Naive B cell (primary cell): Measurements from ENCODE around the gene LDHD. TPM values are rescaled to one million over a fixed set of nuclear protein-coding genes. Genes with fewer than 3 reads are reported as not detected.
A peak's percentile ranks its signal among the peaks of the same experiment; 100 is the strongest.
"Not testable (repeated sequence)": the region's sequence is repeated elsewhere in the genome, so short reads cannot be mapped to it uniquely, and the experiment has no call there.

Experiments
- ATAC-seq, 2 donors: fragments of 150-1000 bp; cut with Tn5 transposase; 2 replicates each; pipeline ENCODE4 v1.10.0; 2021; ENCODE audit warnings: low read depth in 2 of 2, mild to moderate bottlenecking in 2 of 2, moderate library complexity in 2 of 2
- DNase-seq: peaks from one replicate; pipeline ENCODE4 v3.0.0; 2022
- H3K27ac Mint-ChIP-seq, 6 donors: one replicate each; pipeline ENCODE4 v1.8.0; 2020 to 2022; ENCODE audit warnings: mild to moderate bottlenecking in 6 of 6, mixed read lengths in 6 of 6, moderate library complexity in 5 of 6, inconsistent platforms in 2 of 6
- H3K27me3 Mint-ChIP-seq, 3 donors: one replicate each; pipeline ENCODE4 v1.8.0; 2021 to 2022; ENCODE audit warnings: mixed read lengths in 3 of 3, mild to moderate bottlenecking in 1 of 3
- H3K36me3 Mint-ChIP-seq, 2 donors: one replicate each; pipeline ENCODE4 v1.8.0; 2020 to 2022; ENCODE audit warnings: mixed read lengths in 2 of 2, inconsistent platforms in 1 of 2, mild to moderate bottlenecking in 1 of 2
- H3K4me1 Mint-ChIP-seq, 3 donors: one replicate each; pipeline ENCODE4 v1.8.0; 2020 to 2022; ENCODE audit warnings: mixed read lengths in 3 of 3, inconsistent platforms in 1 of 3, mild to moderate bottlenecking in 1 of 3, moderate library complexity in 1 of 3
- H3K4me3 Mint-ChIP-seq, 8 donors: one replicate each; pipeline ENCODE4 v1.8.0; 2020 to 2022; ENCODE audit warnings: mild to moderate bottlenecking in 8 of 8, mixed read lengths in 8 of 8, moderate library complexity in 8 of 8, inconsistent platforms in 2 of 8
- H3K9me3 Mint-ChIP-seq, 7 donors: one replicate each; pipeline ENCODE4 v1.8.0; 2020 to 2022; ENCODE audit warnings: mixed read lengths in 7 of 7, mild to moderate bottlenecking in 5 of 7, inconsistent platforms in 2 of 7, moderate library complexity in 1 of 7
- polyA plus RNA-seq, 6 donors: library from polyadenylated mRNA; unstranded; fragments of 300-500 nt; fragmentation: Illumina TruSeq; gene quantifications; one replicate each; pipeline ENCODE4 v1.2.3, GENCODE V29; 2021; ENCODE audit warnings: low read depth in 6 of 6

The LDHD gene
- polyA plus RNA-seq, 6 donors from 2014 or later: not detected

GRCh38 chr16:75091619-75092018 lies 25.0 kb downstream of the LDHD start:
- not testable (repeated sequence) for H3K4me1 Mint-ChIP-seq, H3K9me3 Mint-ChIP-seq, DNase-seq, H3K27ac Mint-ChIP-seq, H3K36me3 Mint-ChIP-seq, ATAC-seq, H3K4me3 Mint-ChIP-seq
- peaks cover 24 to 39% (median 30%) of the 10 kb centered on the region in 3 donors for H3K27me3 Mint-ChIP-seq

GRCh38 chr16:75090899-75091298 lies 25.7 kb downstream of the LDHD start:
- not testable (repeated sequence) for H3K4me3 Mint-ChIP-seq, H3K4me1 Mint-ChIP-seq, H3K9me3 Mint-ChIP-seq, ATAC-seq, H3K36me3 Mint-ChIP-seq, H3K27ac Mint-ChIP-seq, DNase-seq
- peaks cover 22 to 38% (median 27%) of the 10 kb centered on the region in 3 donors for H3K27me3 Mint-ChIP-seq

GRCh38 chr16:75089486-75090202 lies 26.9 kb downstream of the LDHD start:
- no peak overlapping the region for H3K4me3 Mint-ChIP-seq
- no peak for DNase-seq
- peaks cover 0 to 12% (median 3%) of the 10 kb centered on the region in 7 donors for H3K9me3 Mint-ChIP-seq
- peaks cover 0 to 12% of the 10 kb centered on the region in 2 donors for H3K36me3 Mint-ChIP-seq
- H3K4me1 Mint-ChIP-seq: peaks cover 0 to 8% (median 0%) of the 10 kb centered on the region in 3 donors
- no peak for ATAC-seq
- peaks cover 26 to 40% (median 34%) of the 10 kb centered on the region in 3 donors for H3K27me3 Mint-ChIP-seq
- H3K27ac Mint-ChIP-seq: no peak overlapping the region

- Mint-ChIP-seq H3K4me3 (no peak overlapping the region), H3K27me3 (peaks cover 32 to 45% (median 40%) of the 10 kb centered on the region in 3 donors), H3K27ac (no peak overlapping the region), H3K4me1 (peaks cover 0 to 9% (median 0%) of the 10 kb centered on the region in 3 donors), H3K36me3 (peaks cover 0 to 12% of the 10 kb centered on the region in 2 donors), H3K9me3 (peaks cover 0 to 12% (median 3%) of the 10 kb centered on the region in 7 donors)
- DNase-seq: no peak
- no peak for ATAC-seq
Measured at GRCh38 chr16:75088934-75089333, 27.6 kb downstream of the LDHD start.

DNA sequence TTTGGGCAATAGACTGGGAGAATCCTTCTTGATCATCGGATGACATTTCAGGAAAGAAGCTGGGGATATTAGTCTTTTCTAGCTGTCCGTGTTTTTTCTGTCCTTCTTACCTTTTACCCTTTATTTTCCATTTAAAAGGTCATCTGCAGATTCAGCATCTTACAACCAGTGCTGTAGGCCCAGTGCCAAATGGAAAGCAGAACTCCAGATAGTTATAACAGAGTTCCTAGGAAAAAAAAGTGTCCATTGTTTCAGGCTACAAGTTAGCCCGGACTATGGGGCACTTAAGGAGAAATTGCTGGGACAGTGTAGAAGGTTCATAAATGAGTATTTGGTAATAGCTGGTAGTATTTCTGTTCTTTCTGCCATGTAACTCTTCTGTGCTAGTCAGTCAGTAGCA lies 28.4 kb downstream of the LDHD start:
- Mint-ChIP-seq H3K4me3 (no peak overlapping the region), H3K27ac (no peak overlapping the region), H3K36me3 (peaks cover 0 to 12% of the 10 kb centered on the region in 2 donors), H3K9me3 (peaks cover 0 to 12% (median 3%) of the 10 kb centered on the region in 7 donors), H3K4me1 (peaks cover 0 to 7% (median 0%) of the 10 kb centered on the region in 3 donors), H3K27me3 (peaks cover 39 to 52% (median 41%) of the 10 kb centered on the region in 3 donors)
- DNase-seq: no peak
- no peak for ATAC-seq

DNA sequence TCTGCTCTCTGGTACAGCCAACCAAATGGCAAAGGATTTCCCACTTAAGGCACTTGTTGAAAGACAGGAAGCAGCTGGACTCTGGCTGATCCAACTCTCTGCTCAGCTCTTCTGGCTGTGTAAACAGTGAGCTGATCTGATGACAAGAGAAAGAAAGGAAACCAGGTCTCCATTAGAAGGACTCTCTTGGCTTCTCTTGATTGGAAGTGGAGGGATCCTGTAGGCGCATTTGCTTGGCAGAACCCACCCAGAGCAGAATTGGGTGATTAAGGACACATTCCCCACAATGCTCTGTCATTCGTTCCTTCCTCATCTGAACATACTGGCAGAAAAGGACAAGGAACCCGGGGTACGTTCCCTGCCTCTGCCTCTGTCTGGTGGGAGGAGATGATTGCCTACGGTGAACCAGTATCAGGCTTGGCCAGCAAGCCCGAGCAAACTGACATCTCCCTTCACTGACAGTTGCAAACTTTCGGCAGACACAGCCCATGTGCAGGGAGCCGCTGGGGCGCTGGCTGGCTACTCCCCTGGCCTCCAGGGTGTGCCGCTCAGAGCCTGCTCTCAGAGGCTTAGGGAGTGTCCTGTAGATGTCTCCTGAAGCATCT lies 29.1 kb downstream of the LDHD start:
- no peak overlapping the region for H3K4me3 Mint-ChIP-seq
- H3K36me3 Mint-ChIP-seq: peaks cover 0 to 12% of the 10 kb centered on the region in 2 donors
- peak overlapping the region in 1 of 6 donors; percentile 38 for H3K27ac Mint-ChIP-seq
- peaks cover 0 to 7% (median 0%) of the 10 kb centered on the region in 3 donors for H3K4me1 Mint-ChIP-seq
- no peak for ATAC-seq
- H3K9me3 Mint-ChIP-seq: peaks cover 0 to 12% (median 3%) of the 10 kb centered on the region in 7 donors
- no peak for DNase-seq
- H3K27me3 Mint-ChIP-seq: peaks cover 46 to 53% (median 48%) of the 10 kb centered on the region in 3 donors

- DNase-seq (no peak), ATAC-seq (no peak)
- peaks cover 0 to 12% (median 3%) of the 10 kb centered on the region in 7 donors for H3K9me3 Mint-ChIP-seq
- peaks cover 51 to 59% (median 54%) of the 10 kb centered on the region in 3 donors for H3K27me3 Mint-ChIP-seq
- H3K27ac Mint-ChIP-seq: no peak overlapping the region
- peaks cover 0 to 7% (median 3%) of the 10 kb centered on the region in 3 donors for H3K4me1 Mint-ChIP-seq
- peak overlapping the region in 1 of 8 donors; percentile 44 for H3K4me3 Mint-ChIP-seq
- H3K36me3 Mint-ChIP-seq: peaks cover 0 to 12% of the 10 kb centered on the region in 2 donors
Measured at GRCh38 chr16:75086688-75087374, 29.7 kb downstream of the LDHD start.

DNA sequence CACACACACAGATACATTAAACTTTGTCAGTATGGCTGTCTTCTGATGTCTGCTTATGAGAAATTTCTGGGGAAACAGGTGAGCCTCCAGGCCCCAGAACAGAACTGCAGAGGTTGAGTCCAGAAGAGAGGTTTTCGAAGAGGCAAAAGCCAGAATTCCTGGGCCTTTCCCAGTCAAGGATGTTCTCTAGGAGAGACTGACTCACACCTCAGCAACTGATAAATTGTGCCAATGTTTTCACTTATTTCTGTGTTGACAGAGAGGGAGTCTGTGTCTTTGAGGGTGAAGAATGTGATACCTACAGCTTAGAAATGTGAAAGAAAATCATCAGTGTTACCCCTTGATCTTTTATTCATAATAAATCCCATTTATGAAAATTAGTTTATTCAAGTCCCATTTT lies 30.3 kb downstream of the LDHD start:
- Mint-ChIP-seq H3K27ac (no peak overlapping the region), H3K27me3 (peaks cover 57 to 61% (median 60%) of the 10 kb centered on the region in 3 donors), H3K4me3 (peak overlapping the region in 1 of 8 donors; percentile 44), H3K36me3 (peaks cover 0 to 12% of the 10 kb centered on the region in 2 donors), H3K4me1 (peaks cover 4 to 10% (median 8%) of the 10 kb centered on the region in 3 donors), H3K9me3 (peaks cover 0 to 12% (median 3%) of the 10 kb centered on the region in 7 donors)
- DNase-seq (no peak), ATAC-seq (no peak)

DNA sequence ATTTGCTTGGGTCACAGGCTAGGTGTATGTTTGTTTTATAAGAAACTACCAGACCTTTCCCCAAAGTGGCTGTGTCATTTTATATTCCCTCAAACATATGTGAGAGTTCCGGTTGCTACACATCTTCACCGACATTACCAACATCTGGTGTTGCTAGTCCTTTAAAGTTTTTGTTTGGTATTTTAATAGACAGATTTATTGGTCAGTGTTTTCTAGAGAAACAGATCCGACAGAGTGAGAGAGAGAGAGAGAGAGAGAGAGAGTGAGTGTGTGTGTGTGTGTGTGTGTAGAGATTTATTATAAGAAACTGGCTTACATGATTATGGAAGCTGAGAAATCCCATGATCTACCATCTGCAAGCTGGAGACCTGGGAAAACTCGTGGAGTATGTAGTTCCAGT lies 31.0 kb downstream of the LDHD start:
- peaks cover 61 to 66% (median 63%) of the 10 kb centered on the region in 3 donors for H3K27me3 Mint-ChIP-seq
- peaks cover 0 to 12% (median 4%) of the 10 kb centered on the region in 7 donors for H3K9me3 Mint-ChIP-seq
- H3K4me1 Mint-ChIP-seq: peaks cover 12 to 16% (median 13%) of the 10 kb centered on the region in 3 donors
- DNase-seq (no peak), ATAC-seq (no peak)
- peak overlapping the region in 1 of 6 donors; percentile 47 for H3K27ac Mint-ChIP-seq
- H3K4me3 Mint-ChIP-seq: no peak overlapping the region
- peaks cover 0 to 12% of the 10 kb centered on the region in 2 donors for H3K36me3 Mint-ChIP-seq

DNA sequence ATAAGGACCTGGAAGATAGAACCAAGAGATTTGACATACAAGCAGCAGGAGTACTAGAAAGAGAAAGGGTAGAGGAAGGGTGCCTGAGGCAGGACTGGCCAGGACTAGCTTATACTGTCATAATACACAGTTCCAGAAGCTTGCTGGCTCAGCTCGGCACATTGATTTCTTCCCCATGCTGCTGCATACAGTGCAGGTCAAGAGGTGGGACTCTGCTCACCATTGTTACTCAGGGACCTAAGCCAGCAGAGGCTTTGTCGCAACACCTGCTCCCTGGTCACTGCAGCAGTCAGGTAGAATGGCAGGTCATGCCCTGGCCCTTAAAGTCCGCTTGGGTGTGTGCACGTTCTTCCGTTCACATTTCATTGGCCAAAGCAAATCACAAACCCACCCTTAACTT lies 32.8 kb downstream of the LDHD start:
- peaks cover 66 to 79% (median 69%) of the 10 kb centered on the region in 3 donors for H3K27me3 Mint-ChIP-seq

GRCh38 chr16:75081179-75081859 lies 35.3 kb downstream of the LDHD start:
- Mint-ChIP-seq H3K4me3 (peak overlapping the region in 3 of 8 donors; percentile 32 to 40 (median 39)), H3K36me3 (peaks cover 0 to 10% of the 10 kb centered on the region in 2 donors)

More for the DNA sequence above, 32.8 kb downstream of the LDHD start:
- no peak for DNase-seq
- H3K4me1 Mint-ChIP-seq: peaks cover 13 to 18% (median 13%) of the 10 kb centered on the region in 3 donors
- H3K36me3 Mint-ChIP-seq: peaks cover 0 to 12% of the 10 kb centered on the region in 2 donors
- peaks cover 0 to 12% (median 4%) of the 10 kb centered on the region in 7 donors for H3K9me3 Mint-ChIP-seq
- no peak overlapping the region for H3K4me3 Mint-ChIP-seq
- peak overlapping the region in 1 of 6 donors; percentile 12 for H3K27ac Mint-ChIP-seq
- no peak for ATAC-seq

DNA sequence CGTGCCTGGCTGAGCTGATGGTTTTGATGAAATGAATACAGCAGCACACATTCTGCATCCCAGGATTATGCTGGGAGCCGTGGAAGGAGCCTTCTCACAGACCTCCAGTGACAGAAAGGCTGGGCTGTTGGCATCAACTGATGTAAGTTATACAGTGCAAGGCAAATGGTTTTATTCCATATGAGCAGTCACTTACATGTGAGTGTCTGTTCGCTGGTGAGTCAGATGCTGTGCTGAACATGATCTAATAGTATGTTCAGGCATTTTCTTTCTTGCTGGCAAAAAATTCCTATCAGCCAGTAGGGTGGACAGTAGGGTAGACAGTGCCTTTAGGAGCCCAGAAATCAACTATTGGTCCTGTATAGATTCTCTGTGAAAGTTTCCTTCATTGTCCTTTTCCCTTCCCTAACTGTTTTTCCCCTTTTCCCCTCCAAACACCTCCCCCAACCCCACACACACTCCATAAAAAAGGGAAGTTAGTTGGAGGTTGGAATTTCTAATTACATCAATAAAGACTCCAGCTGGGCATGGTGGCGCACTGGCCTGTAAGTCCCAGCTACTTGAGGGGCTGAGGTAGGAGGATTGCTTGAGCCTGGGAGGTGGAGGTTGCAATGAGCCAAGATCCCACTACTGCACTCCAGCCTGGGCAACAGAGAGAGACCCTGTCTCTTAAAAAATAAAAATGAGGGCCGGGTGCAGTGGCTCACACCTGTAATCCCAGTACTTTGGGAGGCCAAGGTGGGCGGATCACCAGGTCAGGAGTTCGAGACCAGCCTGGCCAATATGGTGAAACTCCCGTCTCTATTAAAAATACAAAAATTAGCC lies 36.2 kb downstream of the LDHD start:
- DNase-seq: no peak
- Mint-ChIP-seq H3K27ac (no peak overlapping the region), H3K27me3 (peaks cover 62 to 94% (median 64%) of the 10 kb centered on the region in 3 donors), H3K9me3 (peaks cover 0 to 2% (median 1%) of the 10 kb centered on the region in 7 donors), H3K4me1 (peaks cover 23 to 31% (median 29%) of the 10 kb centered on the region in 3 donors), H3K36me3 (peaks cover 0 to under 1% of the 10 kb centered on the region in 2 donors), H3K4me3 (peak overlapping the region in 2 of 8 donors; percentile 2 to 27)
- ATAC-seq: no peak

More at GRCh38 chr16:75081179-75081859, 35.3 kb downstream of the LDHD start:
- Mint-ChIP-seq H3K9me3 (peaks cover 0 to 10% (median 4%) of the 10 kb centered on the region in 7 donors), H3K27ac (peak overlapping the region in 1 of 6 donors; percentile 66), H3K27me3 (peaks cover 66 to 93% (median 69%) of the 10 kb centered on the region in 3 donors), H3K4me1 (peaks cover 18 to 22% (median 20%) of the 10 kb centered on the region in 3 donors)
- DNase-seq (peak; percentile 46), ATAC-seq (peak; percentile 78 to 84)
